ENCODE results near the gene SRBD1.

- TF ChIP-seq CTCF (IDR thresholded peaks at IDR 0.05) = no peak
- TF ChIP-seq ZFX (IDR thresholded peaks at IDR 0.05; ENCODE audit: borderline replicate concordance) = no peak
Observed at GRCh38 chr2:45571940-45572339, 39.1 kb downstream of the SRBD1 start.

All from 22Rv1 (cell line).